ENCODE data around the gene BLTP1. TPM values are rescaled to one million over a fixed set of nuclear protein-coding genes. Genes with fewer than 3 reads are reported as not detected.
"Not testable (repeated sequence)": the region's sequence is repeated elsewhere in the genome, so short reads cannot be mapped to it uniquely, and the experiment has no call there.

Gene BLTP1
- 16.7 TPM for polyA plus RNA-seq (2012; ENCODE audit: insufficient read depth, insufficient read length)

- peak; percentile 73 for DNase-seq (ENCODE audit: low read depth, low spot score)
- peak within 1 kb of the TSS; percentile 92 for H3K4me3 ChIP-seq (ENCODE audit: low read length)
Observed at GRCh38 chr4:122151982-122152710, at the start of gene BLTP1. Gene BLTP1 (plus strand): TSS chr4:122152331. CDS start chr4:122170648, 18,317 bp downstream.

- no peak overlapping the region for H3K4me3 ChIP-seq (ENCODE audit: low read length)
- DNase-seq (ENCODE audit: low read depth, low spot score) = no peak
Observed at GRCh38 chr4:122104184-122104583, 47.9 kb upstream of the BLTP1 start.

DNA sequence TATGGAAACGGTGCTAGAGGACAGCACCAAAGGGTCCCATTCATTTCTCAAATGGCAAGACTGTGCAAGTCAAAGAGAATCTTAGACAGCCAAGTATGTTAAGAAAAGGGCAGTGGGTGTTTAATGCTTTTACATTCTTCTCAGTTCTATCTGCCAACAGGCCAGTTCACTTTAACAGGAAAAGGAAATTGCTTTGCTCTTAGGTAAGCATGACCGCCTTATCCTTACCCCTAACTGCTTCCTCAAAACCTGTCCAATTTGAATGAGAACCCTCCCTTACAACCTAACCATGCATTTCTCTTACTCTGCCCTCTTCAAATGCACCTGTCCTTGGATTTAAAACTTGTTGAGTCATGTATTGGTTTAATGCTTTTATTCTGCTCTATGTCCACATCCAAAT lies 44.5 kb upstream of the BLTP1 start:
- no peak overlapping the region for H3K4me3 ChIP-seq (ENCODE audit: low read length)
- no peak for DNase-seq (ENCODE audit: low read depth, low spot score)

DNA sequence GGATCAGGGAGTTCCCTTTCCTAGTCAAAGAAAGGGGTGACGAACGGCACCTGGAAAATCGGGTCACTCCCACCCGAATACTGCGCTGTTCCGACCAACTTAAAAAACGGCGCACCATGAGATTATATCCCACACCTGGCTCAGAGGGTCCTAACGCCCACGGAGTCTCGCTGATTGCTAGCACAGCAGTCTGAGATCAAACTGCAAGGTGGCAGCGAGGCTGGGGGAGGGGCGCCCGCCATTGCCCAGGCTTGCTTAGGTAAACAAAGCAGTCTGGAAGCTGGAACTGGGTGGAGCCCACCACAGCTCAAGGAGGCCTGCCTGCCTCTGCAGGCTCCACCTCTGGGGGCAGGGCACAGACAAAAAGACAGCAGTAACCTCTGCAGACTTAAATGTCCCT lies 41.8 kb upstream of the BLTP1 start:
- not testable (repeated sequence) for DNase-seq (ENCODE audit: low read depth, low spot score); H3K4me3 ChIP-seq (ENCODE audit: low read length)

DNA sequence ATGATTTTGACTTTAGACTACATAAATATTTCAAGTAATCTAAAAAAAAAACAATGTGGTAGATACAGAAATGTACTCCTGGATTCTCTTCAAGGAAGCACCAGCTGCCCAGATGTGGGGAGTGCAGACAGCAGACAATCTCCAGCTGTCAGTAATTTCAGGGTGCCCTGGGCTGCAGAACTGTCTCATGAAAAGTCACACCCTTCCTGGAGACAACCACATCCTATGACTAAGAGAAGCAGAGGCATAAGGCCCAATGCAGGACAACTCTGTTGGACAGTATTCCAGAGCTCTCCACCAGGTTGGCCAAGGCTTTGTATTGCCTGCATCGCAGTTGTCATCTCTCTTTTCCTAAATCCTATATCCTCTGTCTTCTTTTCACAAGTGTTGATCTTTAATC lies 34.4 kb upstream of the BLTP1 start:
- no peak for DNase-seq (ENCODE audit: low read depth, low spot score)
- no peak overlapping the region for H3K4me3 ChIP-seq (ENCODE audit: low read length)

DNA sequence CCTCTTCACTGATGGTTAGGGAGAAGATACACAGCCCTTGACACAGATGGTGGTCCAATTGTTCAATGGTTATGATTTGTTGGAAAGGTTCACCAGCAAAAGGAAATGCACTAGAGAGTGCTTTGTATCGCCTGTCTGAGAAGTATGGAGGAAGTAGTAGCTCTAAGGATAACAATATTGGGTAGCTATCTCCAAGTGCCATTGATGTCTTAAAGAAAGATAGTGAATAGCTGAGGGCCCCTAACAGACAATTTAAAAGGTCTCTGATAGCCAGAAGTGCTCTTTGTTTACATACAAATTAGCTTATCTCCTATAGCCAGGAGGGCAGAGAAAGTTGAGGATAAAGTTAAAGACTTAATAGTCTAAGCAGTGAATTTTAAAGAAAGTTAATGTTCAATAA lies 33.9 kb upstream of the BLTP1 start:
- H3K4me3 ChIP-seq (ENCODE audit: low read length) = no peak overlapping the region
- no peak for DNase-seq (ENCODE audit: low read depth, low spot score)

- no peak overlapping the region for H3K4me3 ChIP-seq (ENCODE audit: low read length)
- DNase-seq (ENCODE audit: low read depth, low spot score) = no peak
Observed at GRCh38 chr4:122119739-122120138, 32.4 kb upstream of the BLTP1 start.

GRCh38 chr4:122121593-122121992 lies 30.5 kb upstream of the BLTP1 start:
- H3K4me3 ChIP-seq (ENCODE audit: low read length) = no peak overlapping the region
- no peak for DNase-seq (ENCODE audit: low read depth, low spot score)

GRCh38 chr4:122122083-122122482 lies 30.0 kb upstream of the BLTP1 start:
- H3K4me3 ChIP-seq (ENCODE audit: low read length) = no peak overlapping the region

DNA sequence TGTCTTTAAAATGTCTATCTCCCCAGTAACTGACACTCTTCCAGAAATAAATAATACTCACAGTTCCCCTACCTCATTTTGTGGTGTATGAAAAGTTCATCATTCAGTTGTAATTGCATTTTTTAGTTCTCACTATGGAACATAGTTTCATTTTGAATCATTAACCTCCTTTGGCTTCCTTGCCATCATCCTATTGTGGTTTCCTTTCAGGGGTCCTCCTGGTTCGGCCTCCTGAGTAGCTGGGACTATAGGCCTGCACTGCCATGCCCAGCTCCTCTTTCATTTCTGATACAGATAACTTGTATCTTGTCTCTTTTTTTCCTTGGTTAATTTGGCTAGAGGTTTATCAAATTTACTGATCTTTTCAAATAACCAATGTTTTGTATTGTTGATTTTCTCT lies 23.1 kb upstream of the BLTP1 start:
- H3K4me3 ChIP-seq (ENCODE audit: low read length) = no peak overlapping the region
- DNase-seq (ENCODE audit: low read depth, low spot score) = no peak

More at GRCh38 chr4:122122083-122122482, 30.0 kb upstream of the BLTP1 start:
- DNase-seq (ENCODE audit: low read depth, low spot score) = no peak

DNA sequence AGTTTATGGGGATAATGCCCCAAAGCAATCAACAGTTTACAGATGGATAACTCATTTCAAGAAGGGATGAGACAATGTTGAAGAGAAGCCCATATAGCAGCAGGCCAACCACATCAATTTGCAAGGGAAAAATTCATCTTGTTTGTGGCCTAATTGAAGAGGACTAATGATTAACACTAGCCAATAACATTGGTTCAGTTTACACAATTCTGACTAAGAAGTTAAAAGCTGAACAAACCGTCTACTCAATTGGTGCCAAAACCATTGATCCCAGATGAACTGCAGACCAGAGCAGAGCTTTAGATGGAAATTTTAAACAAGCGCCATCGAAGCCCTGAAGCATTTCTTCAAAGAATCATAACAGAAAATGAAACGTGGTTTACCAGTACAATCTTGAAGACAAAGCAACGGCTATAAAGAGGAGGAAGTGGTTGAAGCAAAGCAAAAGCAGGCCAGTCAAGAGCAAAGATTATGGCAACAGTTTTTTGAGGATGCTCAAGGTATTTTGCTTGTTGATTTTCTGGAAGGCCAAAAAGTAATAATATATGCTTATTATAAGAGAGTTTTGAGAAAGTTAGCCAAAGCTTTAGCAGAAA lies 20.5 kb upstream of the BLTP1 start:
- no peak overlapping the region for H3K4me3 ChIP-seq (ENCODE audit: low read length)
- peak; percentile 53 for DNase-seq (ENCODE audit: low read depth, low spot score)

- H3K4me3 ChIP-seq (ENCODE audit: low read length) = no peak overlapping the region
- DNase-seq (ENCODE audit: low read depth, low spot score) = no peak
Observed at GRCh38 chr4:122132891-122133290, 19.2 kb upstream of the BLTP1 start.

DNA sequence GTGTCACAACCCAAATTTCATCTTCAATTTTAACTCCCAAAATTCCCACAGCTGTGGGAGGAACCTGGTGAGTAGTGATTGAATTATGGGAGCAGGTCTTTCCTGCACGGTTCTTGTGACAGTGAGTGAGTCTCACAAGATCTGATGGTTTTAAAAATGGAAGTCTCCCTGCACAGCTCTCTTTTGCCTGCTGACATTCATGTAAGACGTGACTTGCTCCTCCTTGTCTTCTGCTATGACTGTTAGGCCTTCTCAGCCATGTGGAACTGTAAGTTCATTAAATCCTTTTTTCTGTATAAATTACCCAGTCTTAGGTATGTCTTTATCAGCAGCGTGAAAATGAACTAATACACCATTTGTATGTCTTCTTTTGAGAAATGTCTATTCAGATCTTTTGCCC lies 13.0 kb upstream of the BLTP1 start:
- DNase-seq (ENCODE audit: low read depth, low spot score) = no peak
- no peak overlapping the region for H3K4me3 ChIP-seq (ENCODE audit: low read length)

DNA sequence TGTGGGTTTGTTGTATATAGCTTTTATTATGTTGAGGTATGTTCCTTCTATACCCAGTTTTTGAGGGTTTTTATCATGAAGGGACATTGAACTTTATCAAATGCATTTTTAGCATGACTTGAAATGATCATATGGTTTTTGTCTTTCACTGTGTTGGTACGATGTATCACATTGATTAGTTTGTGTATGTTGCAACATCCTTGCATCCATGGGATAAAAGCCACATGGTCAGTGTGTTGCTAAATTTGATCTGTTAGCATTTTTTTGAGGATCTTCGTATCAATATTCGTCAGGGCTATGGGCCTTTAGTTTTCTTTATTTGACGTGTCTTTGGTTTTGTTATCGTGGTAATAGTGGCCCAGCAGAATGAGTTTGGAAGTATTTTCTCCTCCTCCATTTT lies 11.3 kb upstream of the BLTP1 start:
- no peak for DNase-seq (ENCODE audit: low read depth, low spot score)
- H3K4me3 ChIP-seq (ENCODE audit: low read length) = no peak overlapping the region

DNA sequence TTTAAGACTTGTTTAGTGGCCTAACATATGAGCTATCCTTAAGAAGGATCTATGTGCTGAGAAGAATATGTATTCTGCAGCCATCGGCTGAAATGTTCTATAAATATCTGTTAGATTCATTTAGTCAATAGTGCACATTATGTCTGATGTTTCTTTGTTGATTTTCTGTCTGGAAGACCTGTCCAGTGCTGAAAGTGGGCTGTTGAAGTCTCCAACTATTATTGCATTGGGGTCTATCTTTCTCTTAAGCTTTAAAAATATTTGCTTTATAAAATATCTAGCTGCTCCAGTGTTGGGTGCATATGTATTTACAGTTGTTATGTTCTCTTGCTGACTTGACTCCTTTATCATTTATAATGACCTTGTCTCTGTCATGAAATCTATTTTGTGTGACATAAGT lies 9.4 kb upstream of the BLTP1 start:
- no peak for DNase-seq (ENCODE audit: low read depth, low spot score)
- H3K4me3 ChIP-seq (ENCODE audit: low read length) = no peak overlapping the region

- no peak overlapping the region for H3K4me3 ChIP-seq (ENCODE audit: low read length)
- DNase-seq (ENCODE audit: low read depth, low spot score) = no peak
Observed at GRCh38 chr4:122146652-122147051, 5.5 kb upstream of the BLTP1 start.

DNA sequence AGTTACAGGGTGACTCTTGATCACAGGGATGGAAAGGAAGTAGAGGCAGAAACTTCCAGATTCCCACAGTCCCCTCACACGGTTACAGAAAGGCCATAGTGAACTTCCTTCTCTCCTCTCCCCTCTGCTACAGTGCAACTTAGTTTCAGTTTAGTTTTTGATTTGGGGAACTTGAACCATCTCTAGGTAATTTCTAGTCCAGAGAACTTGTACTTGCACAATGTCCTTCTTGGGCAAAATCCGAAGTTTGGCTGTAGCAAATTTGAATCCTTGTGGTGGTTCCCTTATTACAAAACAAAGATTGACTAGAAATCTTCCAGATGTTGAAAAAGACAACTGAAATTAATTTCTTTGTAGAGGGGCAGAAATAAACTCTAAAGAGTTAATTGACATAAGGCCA lies 1.2 kb upstream of the BLTP1 start:
- DNase-seq (ENCODE audit: low read depth, low spot score) = no peak
- no peak overlapping the region for H3K4me3 ChIP-seq (ENCODE audit: low read length)

GRCh38 chr4:122152711-122153226 lies 638 bp downstream of the BLTP1 start:
- no peak for DNase-seq (ENCODE audit: low read depth, low spot score)
- peak overlapping the region; percentile 92 for H3K4me3 ChIP-seq (ENCODE audit: low read length)

- H3K4me3 ChIP-seq (ENCODE audit: low read length) = no peak overlapping the region
- DNase-seq (ENCODE audit: low read depth, low spot score) = peak; percentile 48
Observed at GRCh38 chr4:122156819-122157218, 4.7 kb downstream of the BLTP1 start.

DNA sequence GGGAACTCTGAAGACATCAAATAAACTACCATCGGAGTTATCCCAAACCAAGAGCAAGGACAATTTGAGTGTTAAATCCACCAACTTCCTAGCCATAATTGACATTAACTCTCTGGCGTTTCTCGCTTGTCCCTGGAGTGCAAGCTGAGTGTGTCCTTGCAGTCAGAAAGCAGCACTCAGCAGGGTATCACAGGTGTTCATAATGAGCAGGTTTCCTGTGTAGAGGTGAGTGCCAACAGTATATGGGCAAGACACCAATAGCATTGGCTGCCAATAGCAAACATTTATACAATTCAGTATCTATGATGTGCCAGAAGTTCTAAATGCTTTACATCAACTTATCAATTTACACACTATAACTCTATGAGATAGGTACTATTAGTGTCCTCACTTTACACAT lies 11.2 kb downstream of the BLTP1 start:
- H3K4me3 ChIP-seq (ENCODE audit: low read length) = no peak overlapping the region
- no peak for DNase-seq (ENCODE audit: low read depth, low spot score)

DNA sequence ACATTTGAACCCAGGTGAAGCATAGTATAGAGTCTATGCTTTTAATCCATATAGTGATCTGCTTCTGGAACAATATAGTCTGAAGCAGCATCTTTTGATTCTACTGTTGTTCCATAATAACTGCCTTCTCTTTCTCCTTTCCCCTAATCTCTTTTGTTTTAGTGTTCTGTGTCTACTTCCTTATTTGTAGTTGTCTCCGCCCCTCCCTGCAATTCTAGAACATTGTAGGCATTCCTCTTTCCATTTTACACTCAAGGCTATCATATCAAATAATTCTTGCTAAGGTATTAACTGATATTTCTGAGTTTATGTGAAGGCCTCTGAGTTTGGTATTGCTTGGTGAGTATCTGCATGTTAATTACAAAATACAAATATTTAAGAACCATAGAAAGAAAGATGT lies 11.6 kb downstream of the BLTP1 start:
- H3K4me3 ChIP-seq (ENCODE audit: low read length) = no peak overlapping the region
- no peak for DNase-seq (ENCODE audit: low read depth, low spot score)
